Mesothelial cell of epicardium (in vitro differentiated cells): ENCODE data around the gene UHRF1. TPM values are rescaled to one million over a fixed set of nuclear protein-coding genes. Genes with fewer than 3 reads are reported as not detected.

Experiments
- DNase-seq, 2 experiments: peaks; one replicate each; pipeline ENCODE4 v3.0.0; 2021; ENCODE audit warnings: low spot score in 2 of 2; ENCODE audit not compliant: unreplicated experiment in 2 of 2
- H3K27ac Mint-ChIP-seq: 2 replicates; pipeline ENCODE4 v1.8.0; 2021; ENCODE audit warnings: mixed read lengths
- H3K27me3 Mint-ChIP-seq: 2 replicates; pipeline ENCODE4 v1.8.0; 2021; ENCODE audit warnings: low read depth, mixed read lengths
- H3K36me3 Mint-ChIP-seq: 2 replicates; pipeline ENCODE4 v1.8.0; 2021; ENCODE audit warnings: mixed read lengths
- H3K4me1 Mint-ChIP-seq: 2 replicates; pipeline ENCODE4 v1.8.0; 2021; ENCODE audit warnings: mixed read lengths
- H3K4me3 Mint-ChIP-seq: 2 replicates; pipeline ENCODE4 v1.8.0; 2021; ENCODE audit warnings: mild to moderate bottlenecking, moderate library complexity, mixed read lengths
- H3K9me3 Mint-ChIP-seq: 2 replicates; pipeline ENCODE4 v1.8.0; 2021; ENCODE audit warnings: mixed read lengths
- total RNA-seq: library from RNA; stranded (reverse); gene quantifications from 3 replicates; pipeline ENCODE4 v1.2.1, GENCODE V29; 2021
- TF ChIP-seq, protein P1 (sequence below): fragments of 200-600 bp; sonication (generic); IDR thresholded peaks from one replicate; pipeline ENCODE4 v1.5.0; 2021; ENCODE audit warnings: antibody characterized with exemption; ENCODE audit not compliant: unreplicated experiment

The UHRF1 gene
- total RNA-seq, 1 donor from 2014 or later = 28.9 TPM

DNA sequence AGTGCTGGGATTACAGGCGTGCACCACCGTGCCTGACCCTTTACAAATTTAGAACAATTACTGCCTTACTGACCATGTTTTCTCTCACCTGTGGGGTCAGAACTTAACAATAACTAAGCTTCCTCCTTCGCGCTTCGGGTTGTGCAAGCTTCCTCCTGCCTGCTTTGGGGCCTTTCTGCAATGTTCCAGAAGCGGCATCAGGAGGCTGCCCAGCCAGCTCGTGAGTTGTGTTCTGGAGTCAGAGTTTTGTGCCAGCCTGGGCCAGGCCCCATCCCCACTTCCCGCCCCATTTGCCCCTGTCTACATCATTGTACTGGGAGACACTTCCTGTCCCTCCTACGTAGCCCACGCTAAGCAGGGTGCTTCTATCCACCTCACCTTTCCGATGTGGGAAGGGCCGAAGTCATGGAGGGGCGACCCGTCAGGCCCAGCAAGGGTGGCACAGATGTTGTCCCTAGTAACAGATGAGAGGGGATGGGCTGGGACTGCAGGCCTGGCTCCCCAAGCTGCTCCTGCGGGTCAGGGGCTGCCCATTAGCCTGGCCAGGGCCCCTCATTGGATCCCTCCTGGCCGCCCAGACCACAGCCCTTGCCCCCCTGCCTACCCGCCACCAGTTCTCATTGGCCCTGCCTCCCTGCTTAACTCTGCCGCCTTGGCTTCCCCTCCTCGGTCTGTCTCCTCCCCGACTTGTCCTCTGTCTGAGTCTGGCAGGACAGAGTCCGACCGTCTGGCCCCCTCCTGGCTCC lies 13.4 kb downstream of the UHRF1 start:
- TF ChIP-seq, protein P1, sequence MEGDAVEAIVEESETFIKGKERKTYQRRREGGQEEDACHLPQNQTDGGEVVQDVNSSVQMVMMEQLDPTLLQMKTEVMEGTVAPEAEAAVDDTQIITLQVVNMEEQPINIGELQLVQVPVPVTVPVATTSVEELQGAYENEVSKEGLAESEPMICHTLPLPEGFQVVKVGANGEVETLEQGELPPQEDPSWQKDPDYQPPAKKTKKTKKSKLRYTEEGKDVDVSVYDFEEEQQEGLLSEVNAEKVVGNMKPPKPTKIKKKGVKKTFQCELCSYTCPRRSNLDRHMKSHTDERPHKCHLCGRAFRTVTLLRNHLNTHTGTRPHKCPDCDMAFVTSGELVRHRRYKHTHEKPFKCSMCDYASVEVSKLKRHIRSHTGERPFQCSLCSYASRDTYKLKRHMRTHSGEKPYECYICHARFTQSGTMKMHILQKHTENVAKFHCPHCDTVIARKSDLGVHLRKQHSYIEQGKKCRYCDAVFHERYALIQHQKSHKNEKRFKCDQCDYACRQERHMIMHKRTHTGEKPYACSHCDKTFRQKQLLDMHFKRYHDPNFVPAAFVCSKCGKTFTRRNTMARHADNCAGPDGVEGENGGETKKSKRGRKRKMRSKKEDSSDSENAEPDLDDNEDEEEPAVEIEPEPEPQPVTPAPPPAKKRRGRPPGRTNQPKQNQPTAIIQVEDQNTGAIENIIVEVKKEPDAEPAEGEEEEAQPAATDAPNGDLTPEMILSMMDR = no peak
- peak overlapping the region; percentile 47 for H3K27ac Mint-ChIP-seq
- DNase-seq = no peak
- H3K27me3 Mint-ChIP-seq = no peaks in the 10 kb centered on the region
- H3K36me3 Mint-ChIP-seq = peaks cover 12% of the 10 kb centered on the region
- H3K9me3 Mint-ChIP-seq = no peaks in the 10 kb centered on the region
- no peaks in the 10 kb centered on the region for H3K4me1 Mint-ChIP-seq
- H3K4me3 Mint-ChIP-seq = no peak overlapping the region

DNA sequence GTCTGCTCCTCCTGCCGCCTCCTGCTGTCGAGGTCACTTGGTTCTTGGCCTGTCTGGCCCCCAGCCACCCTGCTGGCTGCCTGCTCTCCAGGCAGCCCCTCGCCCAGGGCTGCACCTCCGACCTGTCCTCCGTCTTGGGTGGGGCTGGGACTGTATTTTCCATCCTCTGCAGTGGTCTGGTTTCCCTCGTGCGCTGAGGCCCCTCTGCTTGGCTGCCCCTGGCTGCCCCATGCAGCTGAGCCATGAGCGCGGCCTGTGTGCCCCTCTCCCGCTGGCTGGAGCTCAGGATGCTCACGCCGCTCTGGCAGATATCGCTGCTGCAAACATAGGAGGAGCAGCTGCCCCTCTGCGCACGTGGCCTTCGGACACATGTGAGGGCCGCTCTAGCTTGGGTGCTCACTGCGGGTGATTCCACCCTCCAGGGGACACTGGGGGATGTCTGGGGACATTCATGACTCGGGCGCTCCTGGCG lies 14.0 kb downstream of the UHRF1 start:
- Mint-ChIP-seq H3K36me3 (peaks cover 12% of the 10 kb centered on the region), H3K4me1 (no peaks in the 10 kb centered on the region), H3K27ac (no peak overlapping the region), H3K4me3 (no peak overlapping the region), H3K9me3 (no peaks in the 10 kb centered on the region), H3K27me3 (no peaks in the 10 kb centered on the region)
- TF ChIP-seq, protein P1 = no peak
- no peak for DNase-seq

DNA sequence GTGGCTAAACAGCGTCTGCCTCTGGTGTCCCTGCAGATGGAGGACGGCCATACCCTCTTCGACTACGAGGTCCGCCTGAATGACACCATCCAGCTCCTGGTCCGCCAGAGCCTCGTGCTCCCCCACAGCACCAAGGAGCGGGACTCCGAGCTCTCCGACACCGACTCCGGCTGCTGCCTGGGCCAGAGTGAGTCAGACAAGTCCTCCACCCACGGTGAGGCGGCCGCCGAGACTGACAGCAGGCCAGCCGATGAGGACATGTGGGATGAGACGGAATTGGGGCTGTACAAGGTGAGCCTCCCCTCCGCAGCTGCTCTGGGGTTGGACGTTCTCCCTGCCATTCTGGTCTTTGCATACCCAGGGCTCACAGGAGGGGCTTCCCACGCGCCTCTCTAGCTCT lies 19.9 kb downstream of the UHRF1 start:
- TF ChIP-seq, protein P1 = no peak
- Mint-ChIP-seq H3K4me3 (no peak overlapping the region), H3K4me1 (no peaks in the 10 kb centered on the region), H3K27me3 (no peaks in the 10 kb centered on the region), H3K27ac (no peak overlapping the region), H3K36me3 (peaks cover 16% of the 10 kb centered on the region), H3K9me3 (no peaks in the 10 kb centered on the region)
- no peak for DNase-seq

DNA sequence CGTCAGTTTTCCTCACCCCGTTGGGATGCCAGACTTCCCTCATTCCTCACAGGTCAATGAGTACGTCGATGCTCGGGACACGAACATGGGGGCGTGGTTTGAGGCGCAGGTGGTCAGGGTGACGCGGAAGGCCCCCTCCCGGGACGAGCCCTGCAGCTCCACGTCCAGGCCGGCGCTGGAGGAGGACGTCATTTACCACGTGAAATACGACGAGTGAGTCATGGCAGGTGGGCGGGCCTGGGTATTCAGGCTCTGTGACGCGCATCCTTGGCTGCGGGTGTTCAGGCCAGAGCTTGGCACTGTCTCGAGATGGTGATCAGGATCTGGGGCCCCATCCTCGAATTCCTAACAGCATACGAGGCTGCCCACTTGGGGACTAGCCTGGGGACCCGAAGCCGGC lies 21.4 kb downstream of the UHRF1 start:
- Mint-ChIP-seq H3K4me3 (no peak overlapping the region), H3K4me1 (no peaks in the 10 kb centered on the region), H3K27ac (no peak overlapping the region), H3K27me3 (no peaks in the 10 kb centered on the region), H3K36me3 (peaks cover 23% of the 10 kb centered on the region), H3K9me3 (no peaks in the 10 kb centered on the region)
- no peak for DNase-seq
- TF ChIP-seq, protein P1 = no peak

DNA sequence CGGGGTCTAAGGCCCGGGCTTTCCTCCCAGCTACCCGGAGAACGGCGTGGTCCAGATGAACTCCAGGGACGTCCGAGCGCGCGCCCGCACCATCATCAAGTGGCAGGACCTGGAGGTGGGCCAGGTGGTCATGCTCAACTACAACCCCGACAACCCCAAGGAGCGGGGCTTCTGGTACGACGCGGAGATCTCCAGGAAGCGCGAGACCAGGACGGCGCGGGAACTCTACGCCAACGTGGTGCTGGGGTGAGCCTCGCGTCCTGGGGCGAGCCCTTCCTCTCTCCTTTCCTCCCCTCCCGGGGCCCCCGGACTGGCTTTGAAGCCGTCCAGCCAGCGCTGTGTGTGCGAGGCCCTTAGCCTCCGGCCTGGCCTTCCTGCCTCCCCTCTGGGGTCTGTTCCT lies 23.4 kb downstream of the UHRF1 start:
- Mint-ChIP-seq H3K27ac (no peak overlapping the region), H3K36me3 (peaks cover 31% of the 10 kb centered on the region), H3K4me1 (no peaks in the 10 kb centered on the region), H3K27me3 (no peaks in the 10 kb centered on the region), H3K9me3 (no peaks in the 10 kb centered on the region), H3K4me3 (no peak overlapping the region)
- TF ChIP-seq, protein P1 = no peak
- no peak for DNase-seq
